NOMO-1 treated with dmso at 0.1 percent for 144 hours (cell line): Measurements from ENCODE around the gene ENTR1.

Experiments used
- DNase-seq: peaks from one replicate; lab custom pipeline; 2025; ENCODE audit not compliant: unreplicated experiment; lab: John Stamatoyannopoulos, UW

Gene ENTR1

GRCh38 chr9:136410500-136411287 is at the start of gene ENTR1, which contains the start of gene PMPCA:
ENTR1 (minus strand) TSS chr9:136410614; CDS start chr9:136410397, 217 bp downstream.
PMPCA (plus strand) TSS chr9:136410658; CDS start chr9:136410669, 11 bp downstream.
- peak; percentile 94 for DNase-seq

GRCh38 chr9:136459425-136459824 is 49.0 kb upstream of the ENTR1 start:
- DNase-seq = no peak

- DNase-seq = no peak
Measured at GRCh38 chr9:136457326-136457725, 46.9 kb upstream of the ENTR1 start.

GRCh38 chr9:136456258-136456657 is 45.8 kb upstream of the ENTR1 start:
- DNase-seq = no peak

GRCh38 chr9:136455043-136456002 is 44.9 kb upstream of the ENTR1 start:
- no peak for DNase-seq

- DNase-seq = no peak
Measured at GRCh38 chr9:136454026-136454796, 43.8 kb upstream of the ENTR1 start.

- no peak for DNase-seq
Measured at GRCh38 chr9:136453326-136453725, 42.9 kb upstream of the ENTR1 start.

GRCh38 chr9:136451221-136451877 is 40.9 kb upstream of the ENTR1 start:
- DNase-seq = no peak

GRCh38 chr9:136448655-136449054 is 38.2 kb upstream of the ENTR1 start:
- no peak for DNase-seq

- DNase-seq = no peak
Measured at GRCh38 chr9:136447173-136447778, 36.9 kb upstream of the ENTR1 start.

- no peak for DNase-seq
Measured at GRCh38 chr9:136445799-136446198, 35.4 kb upstream of the ENTR1 start.

- no peak for DNase-seq
Measured at GRCh38 chr9:136444102-136444501, 33.7 kb upstream of the ENTR1 start.

- DNase-seq = no peak
Measured at GRCh38 chr9:136443687-136444086, 33.3 kb upstream of the ENTR1 start.

GRCh38 chr9:136443087-136443486 is 32.7 kb upstream of the ENTR1 start:
- DNase-seq = no peak

GRCh38 chr9:136442265-136442664 is 31.9 kb upstream of the ENTR1 start:
- no peak for DNase-seq

GRCh38 chr9:136441681-136442245 is 31.3 kb upstream of the ENTR1 start:
- DNase-seq = no peak

GRCh38 chr9:136441191-136441680 is 30.8 kb upstream of the ENTR1 start:
- no peak for DNase-seq

GRCh38 chr9:136439481-136440408 is 29.3 kb upstream of the ENTR1 start, which contains the start of gene INPP5E:
INPP5E (minus strand) TSS chr9:136439845; CDS start chr9:136439419, 426 bp downstream.
- peak; percentile 40 for DNase-seq
